Mesenchymal stem cell (in vitro differentiated cells and primary cell): ENCODE data around the gene STX10.

Experiments
- DNase-seq: peaks from one replicate; pipeline ENCODE4 v3.0.0-alpha.2; 2013
- H2AFZ ChIP-seq: one replicate; pipeline ENCODE4 v1.6.1; 2013; ENCODE audit warnings: low read depth, mild to moderate bottlenecking, control low read depth, inconsistent platforms, low read length, moderate library complexity
- H2AK5ac ChIP-seq: 2 replicates; pipeline ENCODE4 v1.6.1; 2013; ENCODE audit warnings: low read length, moderate library complexity, mild to moderate bottlenecking, inconsistent platforms; ENCODE audit not compliant: severe bottlenecking
- H2BK120ac ChIP-seq: one replicate; pipeline ENCODE4 v1.6.1; 2013; ENCODE audit warnings: low read depth, mild to moderate bottlenecking, inconsistent platforms, low read length, moderate library complexity
- H2BK12ac ChIP-seq, 2 experiments: one replicate each; pipeline ENCODE4 v1.6.1; 2013; ENCODE audit warnings: inconsistent platforms in 2 of 2, low read length in 2 of 2, mild to moderate bottlenecking in 2 of 2, moderate library complexity in 2 of 2, control low read depth in 1 of 2
- H2BK15ac ChIP-seq: one replicate; pipeline ENCODE4 v1.6.1; 2013; ENCODE audit warnings: mild to moderate bottlenecking, low read depth, inconsistent platforms; ENCODE audit not compliant: poor library complexity, severe bottlenecking
- H2BK5ac ChIP-seq: 2 replicates; pipeline ENCODE4 v1.6.1; 2013; ENCODE audit warnings: low read depth, mild to moderate bottlenecking, low read length, control low read depth, inconsistent platforms; ENCODE audit not compliant: poor library complexity, severe bottlenecking
- H3K14ac ChIP-seq, 2 experiments: one replicate each; pipeline ENCODE4 v1.6.1; 2013; ENCODE audit warnings: inconsistent platforms in 2 of 2, low read length in 2 of 2, control low read depth in 1 of 2, mild to moderate bottlenecking in 1 of 2, moderate library complexity in 1 of 2
- H3K18ac ChIP-seq, 2 experiments: one replicate each; pipeline ENCODE4 v1.6.1; 2013; ENCODE audit warnings: inconsistent platforms in 2 of 2, low read length in 2 of 2, control low read depth in 1 of 2, low read depth in 1 of 2, mild to moderate bottlenecking in 1 of 2
- H3K23ac ChIP-seq, 2 experiments: one replicate each; pipeline ENCODE4 v1.6.1; 2013; ENCODE audit warnings: inconsistent platforms in 2 of 2, low read length in 2 of 2, mild to moderate bottlenecking in 2 of 2, moderate library complexity in 2 of 2, control low read depth in 1 of 2
- H3K27ac ChIP-seq: 2 replicates; pipeline ENCODE4 v1.5.1; 2013; ENCODE audit warnings: mild to moderate bottlenecking, moderate library complexity, low read length, control low read depth, inconsistent platforms; ENCODE audit not compliant: poor library complexity, severe bottlenecking
- H3K27me3 ChIP-seq, 2 experiments: 2 replicates each; pipeline versions ENCODE4 v1.6.1 to v1.7.0; 2013; ENCODE audit warnings: low read length in 2 of 2, mild to moderate bottlenecking in 2 of 2, moderate library complexity in 2 of 2, control low read depth in 1 of 2, inconsistent platforms in 1 of 2; ENCODE audit not compliant: control insufficient read depth in 1 of 2, insufficient read depth in 1 of 2
- H3K36me3 ChIP-seq, 2 experiments: 2 replicates each; pipeline versions ENCODE4 v1.6.1 to v1.7.0; 2013; ENCODE audit warnings: low read length in 2 of 2, control low read depth in 1 of 2, inconsistent platforms in 1 of 2, low read depth in 1 of 2, mild to moderate bottlenecking in 1 of 2; ENCODE audit not compliant: insufficient read depth in 2 of 2, control insufficient read depth in 1 of 2
- H3K4ac ChIP-seq, 2 experiments: one replicate each; pipeline ENCODE4 v1.6.1; 2013; ENCODE audit warnings: inconsistent platforms in 2 of 2, low read length in 2 of 2, mild to moderate bottlenecking in 2 of 2, moderate library complexity in 2 of 2, control low read depth in 1 of 2, low read depth in 1 of 2
- H3K4me1 ChIP-seq: 2 replicates; pipeline ENCODE4 v1.6.1; 2013; ENCODE audit warnings: low read depth, low read length, control low read depth; ENCODE audit not compliant: control insufficient read depth, insufficient read depth
- H3K4me2 ChIP-seq: 2 replicates; pipeline ENCODE4 v1.6.1; 2013; ENCODE audit warnings: low read length, mild to moderate bottlenecking, inconsistent platforms; ENCODE audit not compliant: poor library complexity, severe bottlenecking
- H3K4me3 ChIP-seq, 2 experiments: 2 replicates each; pipeline versions ENCODE4 v1.5.1 to v1.7.0; 2013; ENCODE audit warnings: low read length in 2 of 2, mild to moderate bottlenecking in 2 of 2, control low read depth in 1 of 2, low read depth in 1 of 2; ENCODE audit not compliant: insufficient read depth in 1 of 2
- H3K79me1 ChIP-seq: replicated peaks from 2 replicates; pipeline ENCODE4 v1.6.1; 2013; ENCODE audit warnings: mild to moderate bottlenecking, control low read depth, low read length, inconsistent platforms; ENCODE audit not compliant: poor library complexity, severe bottlenecking
- H3K9ac ChIP-seq: 2 replicates; pipeline ENCODE4 v1.7.0; 2013; ENCODE audit warnings: mild to moderate bottlenecking, low read length, moderate library complexity
- H3K9me3 ChIP-seq: 2 replicates; pipeline ENCODE4 v1.7.0; 2013; ENCODE audit warnings: mild to moderate bottlenecking, low read length; ENCODE audit not compliant: control insufficient read depth
- H4K8ac ChIP-seq: one replicate; pipeline ENCODE4 v1.6.1; 2013; ENCODE audit warnings: inconsistent platforms, mild to moderate bottlenecking, low read length, moderate library complexity
- H4K91ac ChIP-seq: one replicate; pipeline ENCODE4 v1.6.1; 2013; ENCODE audit warnings: mild to moderate bottlenecking, low read length, inconsistent platforms
- WGBS: methylation state at CpG from one replicate; pipeline ENCODE4 v1.1.7; 2013; ENCODE audit warnings: mixed read lengths; 5-methylcytosine and 5-hydroxymethylcytosine counted together

STX10 gene

DNA sequence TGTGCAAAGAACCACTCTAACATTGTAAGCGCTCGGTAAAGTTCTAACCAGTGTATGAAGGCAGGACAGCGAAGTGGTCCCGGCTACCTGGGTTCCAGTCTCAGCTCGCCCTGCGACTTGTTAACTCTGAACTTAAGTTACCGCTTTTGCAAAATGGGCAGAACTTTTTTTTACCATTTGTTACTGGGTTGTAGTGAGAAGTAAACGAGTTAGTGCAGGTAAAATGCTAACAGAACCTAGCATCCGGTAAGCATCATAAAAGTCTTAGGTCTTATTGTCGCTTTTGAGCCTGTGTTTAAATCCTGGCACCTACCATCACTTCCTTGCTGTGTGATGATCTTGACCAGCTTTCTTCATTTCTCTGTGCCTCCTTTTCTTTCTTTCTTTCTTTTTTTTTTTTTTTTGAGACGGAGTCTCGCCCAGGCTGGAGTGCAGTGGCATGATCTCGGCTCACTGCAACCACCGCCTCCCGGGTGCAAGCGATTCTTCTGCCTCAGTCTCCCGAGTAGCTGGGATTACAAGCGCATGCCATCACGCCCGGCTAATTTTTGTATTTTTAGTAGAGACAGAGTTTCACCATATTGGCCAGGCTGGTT lies 32.9 kb downstream of the STX10 start:
- Histone ChIP-seq H4K8ac (no peak overlapping the region), H3K4me1 (peaks cover 45% of the 10 kb centered on the region), H3K9ac (peak overlapping the region; percentile 98), H2BK12ac (no peak overlapping the region), H2BK5ac (no peak overlapping the region), H2BK120ac (no peak overlapping the region), H2AFZ (no peak overlapping the region), H2AK5ac (no peak overlapping the region), H3K18ac (no peak overlapping the region), H3K14ac (no peak overlapping the region), H4K91ac (no peak overlapping the region), H3K23ac (no peak overlapping the region), H3K4me2 (peak overlapping the region; percentile 75), H2BK15ac (no peak overlapping the region), H3K27me3 (no peaks in the 10 kb centered on the region), H3K36me3 (peaks cover 33 to 40% of the 10 kb centered on the region in 2 experiments), H3K9me3 (no peaks in the 10 kb centered on the region), H3K27ac (no peak overlapping the region), H3K4me3 (peak overlapping the region in 1 of 2 experiments; percentile 97), H3K4ac (no peak overlapping the region), H3K79me1 (peaks cover 20% of the 10 kb centered on the region)
- no peak for DNase-seq
- WGBS, result 45% methylated on average over 19 of the region's 20 CpGs

GRCh38 chr19:13116282-13117175 lies 33.6 kb downstream of the STX10 start, which contains the start of gene TRMT1:
Gene TRMT1 (minus strand): TSS chr19:13116740. CDS start chr19:13116399, 341 bp downstream.
- Histone ChIP-seq H3K14ac (no peak within 1 kb of the TSS), H2AFZ (peak within 1 kb of the TSS; percentile 79)

GRCh38 chr19:13115936-13116281 lies 34.3 kb downstream of the STX10 start:
- peak overlapping the region; percentile 86 for H4K8ac ChIP-seq
- H3K18ac ChIP-seq, result no peak overlapping the region
- peak overlapping the region; percentile 70 for H3K27ac ChIP-seq
- H3K79me1 ChIP-seq, result peaks cover 21% of the 10 kb centered on the region
- H3K9ac ChIP-seq, result peak overlapping the region; percentile 98
- no peak overlapping the region for H2BK5ac ChIP-seq
- H3K23ac ChIP-seq, result peak overlapping the region in 1 of 2 experiments; percentile 60
- H4K91ac ChIP-seq, result no peak overlapping the region
- H3K14ac ChIP-seq, result no peak overlapping the region
- no peak overlapping the region for H2BK12ac ChIP-seq
- H3K4me3 ChIP-seq, result peak overlapping the region; percentile 80 to 97
- H3K4me2 ChIP-seq, result peak overlapping the region; percentile 93
- H2BK120ac ChIP-seq, result no peak overlapping the region
- H2AFZ ChIP-seq, result peak overlapping the region; percentile 79
- no peak for DNase-seq
- H3K36me3 ChIP-seq, result peaks cover 25 to 33% of the 10 kb centered on the region in 2 experiments
- H3K4me1 ChIP-seq, result peaks cover 32% of the 10 kb centered on the region
- H3K27me3 ChIP-seq, result no peaks in the 10 kb centered on the region
- no peaks in the 10 kb centered on the region for H3K9me3 ChIP-seq
- H2BK15ac ChIP-seq, result no peak overlapping the region
- no peak overlapping the region for H2AK5ac ChIP-seq
- WGBS, result 2% methylated on average over 18 of the region's 18 CpGs
- H3K4ac ChIP-seq, result peak overlapping the region; percentile 57 to 88

More at GRCh38 chr19:13116282-13117175, 33.6 kb downstream of the STX10 start, which contains the start of gene TRMT1:
- Histone ChIP-seq H2BK5ac (no peak within 1 kb of the TSS), H2BK15ac (no peak within 1 kb of the TSS), H3K4me3 (peak within 1 kb of the TSS; percentile 80 to 97), H3K18ac (peak within 1 kb of the TSS; percentile 44 to 57), H3K79me1 (peaks cover 20% of the 10 kb centered on the region), H3K9ac (peak within 1 kb of the TSS; percentile 98), H2BK120ac (no peak within 1 kb of the TSS), H3K36me3 (peaks cover 26 to 36% of the 10 kb centered on the region in 2 experiments), H4K91ac (peak within 1 kb of the TSS; percentile 92), H2BK12ac (no peak within 1 kb of the TSS), H3K23ac (peak within 1 kb of the TSS in 1 of 2 experiments; percentile 77), H3K4me1 (peaks cover 38% of the 10 kb centered on the region), H3K27me3 (no peaks in the 10 kb centered on the region), H3K27ac (peak within 1 kb of the TSS; percentile 70), H3K4ac (peak within 1 kb of the TSS; percentile 57 to 88), H4K8ac (peak within 1 kb of the TSS; percentile 86), H3K4me2 (peak within 1 kb of the TSS; percentile 93), H3K9me3 (no peaks in the 10 kb centered on the region), H2AK5ac (no peak within 1 kb of the TSS)
- WGBS, result under 1% methylated on average over 51 of the region's 51 CpGs
- peak; percentile 95 for DNase-seq

- Histone ChIP-seq H3K4ac (peak overlapping the region in 1 of 2 experiments; percentile 41), H3K27ac (no peak overlapping the region), H3K27me3 (no peaks in the 10 kb centered on the region), H2BK5ac (no peak overlapping the region), H3K79me1 (peaks cover 28% of the 10 kb centered on the region), H4K8ac (no peak overlapping the region), H3K9ac (no peak overlapping the region), H4K91ac (peak overlapping the region; percentile 74), H3K14ac (no peak overlapping the region), H3K36me3 (peaks cover 48% of the 10 kb centered on the region in 2 experiments), H2BK15ac (no peak overlapping the region), H3K9me3 (no peaks in the 10 kb centered on the region), H2AFZ (no peak overlapping the region), H3K4me1 (peaks cover 14% of the 10 kb centered on the region), H2BK12ac (no peak overlapping the region), H2AK5ac (no peak overlapping the region), H3K18ac (no peak overlapping the region), H3K23ac (no peak overlapping the region), H2BK120ac (no peak overlapping the region), H3K4me2 (no peak overlapping the region), H3K4me3 (no peak overlapping the region)
- WGBS, result 96% methylated on average over 10 of the region's 10 CpGs
- no peak for DNase-seq
Observed at GRCh38 chr19:13112555-13112954, 37.6 kb downstream of the STX10 start.
